ENCODE data around the gene NRCAM.

Gene NRCAM

GRCh38 chr7:108193594-108194498, 262.4 kb downstream of the NRCAM start:
- no peak for DNase-seq

- no peak for DNase-seq
These were observed 265.3 kb downstream of the NRCAM start for GRCh38 chr7:108190891-108191290.

DNA sequence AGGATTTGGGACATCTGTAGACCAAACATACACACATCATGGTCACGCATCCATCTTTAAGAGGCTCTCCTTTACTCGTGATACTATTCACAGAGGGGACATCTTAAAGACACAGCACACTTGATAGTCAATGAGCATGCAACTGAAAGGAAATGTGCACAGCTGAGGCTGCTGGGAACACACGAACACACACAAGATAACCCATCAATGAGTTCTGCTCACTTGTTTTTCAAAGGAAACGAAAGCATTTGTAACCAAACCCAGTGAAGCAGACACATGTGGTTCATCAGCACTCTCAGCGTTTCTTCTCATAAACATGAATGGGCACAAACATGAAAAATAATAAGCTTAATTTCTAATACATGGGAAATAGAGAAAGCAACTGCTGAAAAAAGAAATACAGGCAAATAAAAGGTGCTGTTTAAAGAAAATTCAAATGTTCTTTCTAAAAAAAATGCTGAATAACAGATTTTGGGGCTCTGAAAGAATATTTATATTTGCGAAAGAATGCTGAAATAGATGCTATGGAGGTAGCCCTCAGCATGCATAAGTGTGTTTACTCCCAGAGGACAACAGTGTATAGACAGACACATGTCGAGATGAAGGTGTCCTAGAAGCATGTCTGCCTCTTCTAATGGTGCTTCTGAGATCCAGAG, 266.4 kb downstream of the NRCAM start:
- DNase-seq: no peak

GRCh38 chr7:108188724-108189123, 267.5 kb downstream of the NRCAM start:
- no peak for DNase-seq

DNA sequence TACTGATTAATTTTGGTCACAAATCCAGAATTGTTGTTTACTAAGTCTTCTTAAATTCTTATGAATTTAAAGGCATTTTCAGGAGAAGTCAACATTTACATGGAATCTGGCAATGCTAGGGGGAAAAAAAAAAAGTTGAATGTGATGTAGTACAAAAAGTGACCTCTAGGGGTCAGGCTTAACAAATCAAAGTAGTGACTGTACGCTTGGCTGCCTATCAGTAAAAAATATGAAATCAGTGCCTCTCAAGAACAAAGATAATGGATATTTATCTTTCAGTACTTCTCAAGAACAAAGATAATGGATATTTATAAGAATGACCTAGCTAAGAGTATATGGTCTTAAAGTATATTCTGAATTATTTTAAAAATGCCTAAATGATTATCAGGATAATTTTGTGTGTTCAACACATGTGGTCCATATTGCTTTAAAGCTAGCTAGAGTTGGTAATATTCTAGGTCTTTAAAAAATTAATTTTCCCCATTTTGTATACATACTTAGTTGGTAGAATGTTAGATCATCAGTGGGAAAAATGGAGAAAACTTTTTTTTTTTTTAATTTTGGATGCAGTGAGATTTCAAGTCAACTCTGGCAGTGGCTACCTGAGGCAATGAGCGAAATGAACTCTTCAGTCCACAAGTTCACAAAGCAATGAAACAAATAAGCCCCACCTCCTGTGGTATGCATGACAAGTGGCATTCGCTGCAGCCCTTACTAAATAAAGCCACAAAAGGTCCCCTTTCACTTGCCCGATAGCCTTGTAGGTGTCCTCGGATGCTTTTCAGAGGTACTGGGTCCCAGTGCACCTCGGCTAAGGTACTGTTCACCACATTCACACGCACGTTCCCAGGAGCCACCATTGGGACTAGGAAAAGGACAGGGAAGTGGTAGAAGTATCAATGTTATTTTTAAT, 274.9 kb downstream of the NRCAM start:
- peak; percentile 78 for DNase-seq

GRCh38 chr7:108178398-108178797, 277.8 kb downstream of the NRCAM start:
- no peak for DNase-seq

- DNase-seq: no peak
These were observed 285.1 kb downstream of the NRCAM start for GRCh38 chr7:108171164-108171563.

DNA sequence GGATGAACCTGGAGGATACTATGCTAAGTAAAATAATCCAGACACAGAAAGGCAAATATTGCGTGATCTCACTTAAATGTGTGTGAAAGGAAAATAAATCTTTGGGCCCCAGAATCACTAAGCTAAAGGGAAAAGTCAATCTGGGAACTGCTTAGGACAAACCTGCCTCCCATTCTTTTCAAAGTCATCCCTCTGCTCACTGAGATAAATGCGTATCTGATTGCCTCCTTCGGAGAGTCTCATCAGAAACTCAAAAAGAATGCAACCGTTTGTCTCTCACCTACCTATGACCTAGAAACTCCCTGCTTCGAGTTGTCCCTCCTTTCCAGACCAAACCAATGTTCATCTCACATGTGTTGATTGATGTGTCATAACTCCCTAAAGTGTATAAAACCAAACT, 286.0 kb downstream of the NRCAM start:
- DNase-seq: no peak

GRCh38 chr7:108167460-108167859, 288.8 kb downstream of the NRCAM start:
- DNase-seq: no peak

- no peak for DNase-seq
These were observed 289.5 kb downstream of the NRCAM start for GRCh38 chr7:108166687-108167086.

GRCh38 chr7:108165723-108166122, 290.5 kb downstream of the NRCAM start:
- no peak for DNase-seq

- no peak for DNase-seq
These were observed 291.3 kb downstream of the NRCAM start for GRCh38 chr7:108164946-108165345.

DNA sequence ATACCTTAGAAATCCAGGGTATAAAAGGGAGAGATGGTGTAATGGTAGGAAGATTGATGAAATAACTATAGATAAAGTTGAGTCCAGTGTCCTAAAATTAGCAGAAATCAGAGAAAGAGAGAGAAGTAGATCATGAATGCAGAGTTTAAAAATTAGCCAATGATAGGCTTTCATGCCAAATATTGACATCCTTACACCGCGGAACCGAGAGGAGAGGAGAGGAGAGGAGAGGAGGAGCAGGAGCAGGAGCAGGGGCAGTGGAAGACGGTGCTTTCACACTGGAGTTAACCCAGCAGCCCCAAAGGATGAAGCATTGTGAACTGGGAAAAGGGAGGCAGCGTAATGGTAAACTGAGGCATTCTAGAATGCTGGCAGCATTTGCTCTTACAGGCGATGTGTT, 291.9 kb downstream of the NRCAM start:
- DNase-seq: no peak

DNA sequence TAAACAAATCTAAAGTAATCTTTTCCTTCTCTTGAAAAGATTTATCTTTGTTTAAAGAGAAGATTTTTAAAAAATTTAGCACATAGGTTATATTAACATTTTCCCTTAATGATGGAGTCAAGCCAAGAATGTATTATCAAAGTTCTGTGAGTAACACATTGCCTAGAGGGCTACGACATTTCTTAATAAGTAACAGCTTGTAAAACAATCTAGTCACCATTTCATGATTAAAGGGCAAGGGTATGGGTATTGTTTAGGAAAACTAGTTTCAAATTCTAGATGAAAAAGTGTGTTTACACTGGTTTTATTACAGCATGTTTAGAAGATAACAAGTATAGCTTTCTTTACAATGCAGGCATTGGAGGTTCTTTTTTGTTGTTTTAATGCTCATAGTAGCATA, 297.5 kb downstream of the NRCAM start:
- DNase-seq: no peak

DNA sequence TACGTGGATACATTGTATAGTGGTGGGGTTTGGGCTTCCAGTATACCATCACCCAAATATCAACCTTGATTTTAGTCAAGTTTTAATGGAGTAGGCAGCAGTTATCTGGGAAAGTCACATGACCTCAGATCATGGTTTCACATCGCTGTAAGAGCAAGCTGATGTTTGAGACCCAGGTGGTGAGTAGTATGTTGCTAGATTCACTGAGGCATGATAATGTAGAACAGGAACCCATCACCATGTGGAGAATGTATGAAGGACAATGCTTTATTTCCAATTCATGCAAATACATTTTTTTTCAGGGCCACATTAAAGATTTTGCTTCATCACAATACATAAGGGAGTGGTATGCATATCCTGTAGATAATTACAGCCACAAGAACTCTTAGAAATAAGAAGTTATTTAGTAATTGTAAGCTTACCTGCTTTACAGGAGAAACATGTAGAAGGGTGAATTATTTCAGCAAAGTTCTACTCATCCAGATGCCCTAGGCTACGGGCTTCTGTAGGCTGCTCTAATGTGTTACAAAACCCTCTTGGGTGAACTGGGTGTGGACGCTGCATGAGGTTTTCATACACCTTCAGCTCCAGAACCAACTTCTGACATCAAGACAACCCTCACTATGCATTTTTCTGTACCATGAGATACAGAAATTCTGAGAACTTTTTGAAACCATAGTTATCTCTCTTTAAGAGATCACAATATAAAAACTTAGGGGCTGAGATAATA, 298.5 kb downstream of the NRCAM start:
- DNase-seq: no peak

DNA sequence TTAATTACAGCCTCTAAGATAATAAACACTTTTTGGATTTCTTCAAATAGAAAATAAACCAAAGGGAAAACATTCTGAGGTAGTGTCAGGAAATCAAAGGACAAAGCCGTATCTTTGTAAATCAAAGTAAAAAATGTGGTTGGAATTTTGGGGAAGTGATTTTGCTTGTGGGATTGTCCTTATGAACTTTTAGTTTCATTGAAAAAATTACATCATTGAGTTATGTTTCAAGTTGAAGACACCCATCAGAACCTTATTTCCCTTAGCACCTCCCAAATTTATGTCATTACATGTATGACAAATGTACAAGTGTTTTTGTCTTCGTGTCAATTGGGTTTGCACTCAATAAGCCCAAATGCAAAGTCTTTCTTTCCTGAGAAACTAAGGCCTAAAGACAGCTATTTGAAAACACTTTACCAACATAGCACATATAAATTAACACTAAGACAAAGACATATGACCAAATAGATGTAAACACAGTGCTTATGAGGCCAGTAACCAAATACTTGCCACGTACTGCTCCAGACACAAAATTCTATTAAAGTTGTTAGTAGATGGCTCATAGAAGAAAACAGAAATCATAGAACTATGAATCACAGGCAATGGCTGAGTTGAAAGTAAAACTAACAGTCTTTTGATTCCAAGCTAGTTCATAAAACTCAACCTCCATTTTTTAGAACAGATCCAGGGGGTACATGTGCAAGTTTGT, 299.2 kb downstream of the NRCAM start:
- DNase-seq: no peak

DNA sequence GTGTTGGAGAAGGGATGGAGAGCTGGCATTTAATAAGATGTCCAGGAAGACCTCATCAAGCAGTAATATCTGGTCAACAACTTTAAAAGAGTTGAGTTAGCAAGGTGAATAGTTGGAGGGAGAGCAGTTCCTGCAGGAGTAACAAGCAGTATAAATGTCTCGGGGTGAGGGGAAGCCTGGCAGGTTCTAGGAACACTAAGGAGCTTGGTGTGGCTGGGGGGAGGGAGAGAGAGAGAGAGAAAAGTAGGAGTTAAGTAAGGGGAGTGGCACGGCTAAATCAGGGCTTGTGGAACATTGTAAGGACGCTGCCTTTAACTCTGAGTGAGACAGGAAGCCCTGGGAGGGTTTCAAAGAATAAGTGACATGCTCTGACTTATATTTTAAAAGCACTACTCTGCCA, 304.0 kb downstream of the NRCAM start:
- no peak for DNase-seq

- DNase-seq: no peak
These were observed 306.3 kb downstream of the NRCAM start for GRCh38 chr7:108149908-108150307.

DNA sequence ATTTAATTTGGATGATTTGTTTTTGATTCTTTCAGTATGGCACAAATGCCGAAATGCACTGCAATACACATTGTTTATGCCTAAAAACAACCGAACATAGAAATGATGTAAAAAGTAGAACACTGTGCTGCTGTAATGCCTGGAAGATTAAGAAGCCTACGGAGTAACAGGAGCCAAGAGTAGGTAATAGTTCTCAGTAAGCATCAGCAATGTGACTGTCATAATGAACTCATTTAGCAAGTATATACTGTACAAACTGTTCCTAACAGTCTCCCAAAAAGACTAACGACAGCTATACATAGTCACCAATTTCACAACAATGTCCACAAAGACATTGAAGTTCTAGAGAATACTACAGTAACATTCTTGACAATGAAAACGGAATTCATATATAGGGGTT, 307.1 kb downstream of the NRCAM start:
- no peak for DNase-seq

GRCh38 chr7:108147031-108147563, 309.1 kb downstream of the NRCAM start:
- DNase-seq: peak; percentile 68

GRCh38 chr7:108146070-108146842, 310.0 kb downstream of the NRCAM start:
- DNase-seq: peak; percentile 75

Measured in NCI-H2227 treated with DMSO at 0.1 percent for 48 hours (cell line).